ENCODE results near the gene NACA.

DNA sequence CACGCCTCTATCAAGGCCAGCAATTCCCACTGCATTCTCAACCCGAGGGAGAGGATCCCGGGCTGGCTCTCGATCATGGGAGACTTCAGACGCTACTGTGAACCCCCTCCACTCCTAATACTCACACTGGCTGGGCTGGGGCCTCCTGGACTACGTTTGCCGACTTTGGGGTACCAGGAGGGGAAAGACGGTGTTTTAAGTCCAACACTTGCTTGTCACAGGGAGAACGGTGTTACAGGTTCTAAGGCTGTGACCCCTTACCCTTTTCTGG is 463 bp downstream of the NACA start:
- TF ChIP-seq, protein P1, sequence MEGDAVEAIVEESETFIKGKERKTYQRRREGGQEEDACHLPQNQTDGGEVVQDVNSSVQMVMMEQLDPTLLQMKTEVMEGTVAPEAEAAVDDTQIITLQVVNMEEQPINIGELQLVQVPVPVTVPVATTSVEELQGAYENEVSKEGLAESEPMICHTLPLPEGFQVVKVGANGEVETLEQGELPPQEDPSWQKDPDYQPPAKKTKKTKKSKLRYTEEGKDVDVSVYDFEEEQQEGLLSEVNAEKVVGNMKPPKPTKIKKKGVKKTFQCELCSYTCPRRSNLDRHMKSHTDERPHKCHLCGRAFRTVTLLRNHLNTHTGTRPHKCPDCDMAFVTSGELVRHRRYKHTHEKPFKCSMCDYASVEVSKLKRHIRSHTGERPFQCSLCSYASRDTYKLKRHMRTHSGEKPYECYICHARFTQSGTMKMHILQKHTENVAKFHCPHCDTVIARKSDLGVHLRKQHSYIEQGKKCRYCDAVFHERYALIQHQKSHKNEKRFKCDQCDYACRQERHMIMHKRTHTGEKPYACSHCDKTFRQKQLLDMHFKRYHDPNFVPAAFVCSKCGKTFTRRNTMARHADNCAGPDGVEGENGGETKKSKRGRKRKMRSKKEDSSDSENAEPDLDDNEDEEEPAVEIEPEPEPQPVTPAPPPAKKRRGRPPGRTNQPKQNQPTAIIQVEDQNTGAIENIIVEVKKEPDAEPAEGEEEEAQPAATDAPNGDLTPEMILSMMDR (IDR thresholded peaks at IDR 0.05; ENCODE audit: insufficient read depth, low read length, poor library complexity, severe bottlenecking), result no peak
- no peak for TF ChIP-seq EZH2phosphoT487 (conservative IDR thresholded peaks at IDR 0.05; ENCODE audit: low read length)

All from SU-DHL-6 (cell line).